WTC11 (cell line): ENCODE measurements around the gene CD207.

ENCODE experiments used
- JUN ChIP-seq: sonication (generic); formaldehyde crosslinking; IDR thresholded peaks from 2 replicates; pipeline ENCODE4 v1.8.0; 2023; ENCODE audit warnings: mild to moderate bottlenecking, missing genetic modification reagents
- NFE2L1 ChIP-seq: sonication (generic); formaldehyde crosslinking; IDR thresholded peaks from 2 replicates; pipeline ENCODE4 v1.8.1; 2023; ENCODE audit warnings: missing genetic modification reagents
- ZNF263 ChIP-seq: sonication (generic); formaldehyde crosslinking; IDR thresholded peaks from 2 replicates; pipeline ENCODE4 v1.8.1; 2022; ENCODE audit warnings: low read depth, mild to moderate bottlenecking, moderate library complexity, missing genetic modification reagents
- TF ChIP-seq, protein P1 (sequence below): fragments of 200-600 bp; IDR thresholded peaks from 2 replicates; pipeline ENCODE4 v1.8.0; 2022; ENCODE audit warnings: antibody characterized with exemption
- TF ChIP-seq, protein P2 (sequence below): sonication (generic); formaldehyde crosslinking; IDR thresholded peaks from 2 replicates; pipeline ENCODE4 v1.8.1; 2023; ENCODE audit warnings: mild to moderate bottlenecking, missing genetic modification reagents, moderate library complexity

DNA sequence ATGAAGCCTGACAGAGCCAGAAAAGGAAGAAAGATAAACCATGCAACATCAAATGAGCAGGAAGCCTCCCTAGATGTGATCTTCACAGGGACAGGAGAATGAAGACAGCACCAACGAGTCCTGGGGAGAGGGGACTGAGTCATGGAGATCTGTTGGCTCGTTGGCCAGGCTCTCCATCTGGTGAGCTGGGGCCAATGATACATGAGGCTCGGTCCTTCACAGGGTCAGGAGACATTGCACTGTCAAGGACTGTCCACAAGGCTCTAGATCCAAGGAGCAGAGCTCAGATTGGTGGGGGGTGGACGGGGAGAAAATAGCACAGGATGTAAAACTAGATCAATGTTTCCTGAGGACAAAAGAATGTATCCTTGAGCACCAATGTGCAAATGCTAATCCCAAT is 735 bp downstream of the CD207 start:
- TF ChIP-seq JUN (CRISPR knock-in tag) (no peak), ZNF263 (no peak), NFE2L1 (CRISPR knock-in tag) (no peak)
- TF ChIP-seq, protein P1, sequence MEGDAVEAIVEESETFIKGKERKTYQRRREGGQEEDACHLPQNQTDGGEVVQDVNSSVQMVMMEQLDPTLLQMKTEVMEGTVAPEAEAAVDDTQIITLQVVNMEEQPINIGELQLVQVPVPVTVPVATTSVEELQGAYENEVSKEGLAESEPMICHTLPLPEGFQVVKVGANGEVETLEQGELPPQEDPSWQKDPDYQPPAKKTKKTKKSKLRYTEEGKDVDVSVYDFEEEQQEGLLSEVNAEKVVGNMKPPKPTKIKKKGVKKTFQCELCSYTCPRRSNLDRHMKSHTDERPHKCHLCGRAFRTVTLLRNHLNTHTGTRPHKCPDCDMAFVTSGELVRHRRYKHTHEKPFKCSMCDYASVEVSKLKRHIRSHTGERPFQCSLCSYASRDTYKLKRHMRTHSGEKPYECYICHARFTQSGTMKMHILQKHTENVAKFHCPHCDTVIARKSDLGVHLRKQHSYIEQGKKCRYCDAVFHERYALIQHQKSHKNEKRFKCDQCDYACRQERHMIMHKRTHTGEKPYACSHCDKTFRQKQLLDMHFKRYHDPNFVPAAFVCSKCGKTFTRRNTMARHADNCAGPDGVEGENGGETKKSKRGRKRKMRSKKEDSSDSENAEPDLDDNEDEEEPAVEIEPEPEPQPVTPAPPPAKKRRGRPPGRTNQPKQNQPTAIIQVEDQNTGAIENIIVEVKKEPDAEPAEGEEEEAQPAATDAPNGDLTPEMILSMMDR, result no peak
- TF ChIP-seq, protein P2, sequence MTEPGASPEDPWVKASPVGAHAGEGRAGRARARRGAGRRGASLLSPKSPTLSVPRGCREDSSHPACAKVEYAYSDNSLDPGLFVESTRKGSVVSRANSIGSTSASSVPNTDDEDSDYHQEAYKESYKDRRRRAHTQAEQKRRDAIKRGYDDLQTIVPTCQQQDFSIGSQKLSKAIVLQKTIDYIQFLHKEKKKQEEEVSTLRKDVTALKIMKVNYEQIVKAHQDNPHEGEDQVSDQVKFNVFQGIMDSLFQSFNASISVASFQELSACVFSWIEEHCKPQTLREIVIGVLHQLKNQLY, result no peak
